HCT116 (cell line): ENCODE measurements around the gene RNF138. TPM values are rescaled to one million over a fixed set of nuclear protein-coding genes. Genes with fewer than 3 reads are reported as not detected.

ENCODE experiments used
- ATAC-seq: fragments of 200-7000 bp; cut with Tn5 transposase; 2 replicates; pipeline ENCODE4 v1.9.1; 2020; ENCODE audit warnings: mild to moderate bottlenecking, moderate library complexity
- BruUV-seq: library from RNA; stranded (reverse); fragments of 400-500 nt; replicated peaks from 2 replicates; lab custom pipeline; 2021; lab: Mats Ljungman, UMichigan
- CTCF ChIA-PET: fragments of 300-600 bp; sonication (Branson Sonifier 250); formaldehyde crosslinking; loops from one replicate; lab custom pipeline; 2021; ENCODE audit warnings: antibody characterized with exemption; lab: Charles Lee
- POLR2A ChIA-PET: fragments of 300-600, 350-600 bp; sonication (Branson Sonifier 250); formaldehyde crosslinking; loops from one replicate; lab custom pipeline; 2021; ENCODE audit warnings: antibody characterized with exemption; lab: Charles Lee
- RAD21 ChIA-PET, 2 experiments: fragments of 300-600 bp; sonication (Branson Sonifier 250); formaldehyde crosslinking; loops; one replicate each; lab custom pipeline; 2023; ENCODE audit warnings: low total read pairs in 2 of 2; ENCODE audit not compliant: uncharacterized antibody in 2 of 2, unreplicated experiment in 2 of 2, low non-redundant PET in 1 of 2; lab: Charles Lee
- DNase-seq: peaks from one replicate; pipeline ENCODE4 v3.0.0-alpha.2; 2010; ENCODE audit warnings: low read depth, low spot score
- H2AFZ ChIP-seq: fragments of 200-600 bp; shearing (Covaris generic), sonication (generic); 2 replicates; pipeline ENCODE4 v1.6.1; 2017; ENCODE audit warnings: low read depth, mixed run types, mixed read lengths, antibody characterized with exemption, low read length; ENCODE audit not compliant: poor library complexity, severe bottlenecking
- H3K27ac ChIP-seq: 2 replicates; pipeline ENCODE4 v1.5.1; 2012; ENCODE audit warnings: low read depth, low read length
- H3K27me3 ChIP-seq: fragments of 200-600 bp; sonication (generic); 2 replicates; pipeline ENCODE4 v1.6.1; 2016; ENCODE audit warnings: mixed run types, low read length, mixed read lengths; ENCODE audit not compliant: insufficient read depth
- H3K36me3 ChIP-seq, 2 experiments: fragments of 200-500 bp in 1 of 2; fragments of 200-600 bp in 1 of 2; sonication (Bioruptor generic) in 1 of 2; sonication (generic) in 1 of 2; 2 replicates each; pipeline versions ENCODE4 v1.5.1 to v1.6.1; 2014 to 2016; ENCODE audit warnings: low read length in 2 of 2, inconsistent platforms in 1 of 2, mixed read lengths in 1 of 2, mixed run types in 1 of 2; ENCODE audit not compliant: insufficient read depth in 2 of 2, control insufficient read depth in 1 of 2
- H3K4me1 ChIP-seq, 2 experiments: fragments of 200-600 bp in 1 of 2; sonication (generic) in 1 of 2; 2 replicates each; pipeline versions ENCODE4 v1.5.1 to v1.6.1; 2012 to 2017; ENCODE audit warnings: low read length in 2 of 2, inconsistent platforms in 1 of 2, mild to moderate bottlenecking in 1 of 2, mixed read lengths in 1 of 2, mixed run types in 1 of 2, moderate library complexity in 1 of 2; ENCODE audit not compliant: insufficient read depth in 2 of 2, control insufficient read depth in 1 of 2
- H3K4me2 ChIP-seq: fragments of 200-600 bp; sonication (generic); 2 replicates; pipeline ENCODE4 v1.6.1; 2017; ENCODE audit warnings: mixed run types, low read length, mixed read lengths
- H3K4me3 ChIP-seq, 2 experiments: fragments of 200-600 bp in 1 of 2; sonication (generic) in 1 of 2; replicated peaks in 1 of 2; 2 replicates each; pipeline ENCODE4 v1.5.1; 2011 to 2016; ENCODE audit warnings: low read length in 2 of 2, control low read depth in 1 of 2, low read depth in 1 of 2, mild to moderate bottlenecking in 1 of 2, mixed read lengths in 1 of 2, mixed run types in 1 of 2
- H3K79me2 ChIP-seq: fragments of 200-600 bp; sonication (generic); 2 replicates; pipeline ENCODE4 v1.6.1; 2017; ENCODE audit warnings: mild to moderate bottlenecking, mixed run types, low read length, moderate library complexity, mixed read lengths; ENCODE audit not compliant: insufficient read depth
- H3K9ac ChIP-seq: fragments of 200-600 bp; sonication (generic); 2 replicates; pipeline ENCODE4 v1.6.1; 2016; ENCODE audit warnings: low read length, mixed read lengths
- H3K9me2 ChIP-seq: fragments of 200-600 bp; sonication (generic), shearing (Covaris generic); 2 replicates; pipeline ENCODE4 v1.6.1; 2017; ENCODE audit warnings: mixed run types, mild to moderate bottlenecking, moderate library complexity; ENCODE audit not compliant: insufficient read depth
- H3K9me3 ChIP-seq, 2 experiments: fragments of 200-500 bp in 1 of 2; fragments of 200-600 bp in 1 of 2; sonication (Bioruptor generic) in 1 of 2; sonication (generic) in 1 of 2; 2 replicates each; pipeline ENCODE4 v1.6.1; 2014 to 2017; ENCODE audit warnings: low read length in 2 of 2, mixed read lengths in 2 of 2, inconsistent platforms in 1 of 2, low read depth in 1 of 2, mild to moderate bottlenecking in 1 of 2, mixed run types in 1 of 2, moderate library complexity in 1 of 2; ENCODE audit not compliant: control insufficient read depth in 1 of 2, insufficient read depth in 1 of 2
- H4K20me1 ChIP-seq: fragments of 200-600 bp; sonication (generic), shearing (Covaris generic); 2 replicates; pipeline ENCODE4 v1.6.1; 2017; ENCODE audit warnings: mixed run types, mild to moderate bottlenecking, moderate library complexity; ENCODE audit not compliant: insufficient read depth
- CBX3 ChIP-seq: IDR thresholded peaks from 2 replicates; pipeline ENCODE4 v1.6.1; 2012; ENCODE audit warnings: low read depth
- EGR1 ChIP-seq: IDR thresholded peaks from 2 replicates; pipeline ENCODE4 v1.6.1; 2012; ENCODE audit warnings: low read depth
- ELF1 ChIP-seq: IDR thresholded peaks from 2 replicates; pipeline ENCODE4 v1.6.1; 2012; ENCODE audit warnings: low read depth, borderline replicate concordance
- EZH2phosphoT487 ChIP-seq: fragments of 200-600 bp; IDR thresholded peaks from 2 replicates; pipeline ENCODE4 v1.6.1; 2018; ENCODE audit warnings: antibody characterized with exemption, borderline replicate concordance
- FOSL1 ChIP-seq: IDR thresholded peaks from 2 replicates; pipeline ENCODE4 v1.6.1; 2012; ENCODE audit warnings: low read depth
- JUND ChIP-seq: IDR thresholded peaks from 2 replicates; pipeline ENCODE4 v1.6.1; 2012
- POLR2A ChIP-seq: IDR thresholded peaks from 2 replicates; pipeline ENCODE4 v1.7.0; 2011; ENCODE audit warnings: borderline replicate concordance; ENCODE audit not compliant: insufficient read depth, insufficient read length; ENCODE audit errors: extremely low read depth
- POLR2AphosphoS5 ChIP-seq: IDR thresholded peaks from 2 replicates; pipeline ENCODE4 v1.6.1; 2011; ENCODE audit warnings: mild to moderate bottlenecking, low read depth, low read length, moderate library complexity
- SIN3A ChIP-seq: IDR thresholded peaks from 2 replicates; pipeline ENCODE4 v1.6.1; 2012; ENCODE audit warnings: low read depth
- SRF ChIP-seq: IDR thresholded peaks from 2 replicates; pipeline ENCODE4 v1.6.1; 2012; ENCODE audit warnings: low read depth
- YY1 ChIP-seq: IDR thresholded peaks from 2 replicates; pipeline ENCODE4 v1.6.1; 2011; ENCODE audit warnings: low read length, low read depth, moderate library complexity, mild to moderate bottlenecking; ENCODE audit not compliant: insufficient replicate concordance; ENCODE audit errors: extremely low read depth
- ZFX ChIP-seq: fragments of 450-650 bp; IDR thresholded peaks from 2 replicates; pipeline ENCODE4 v1.6.1; 2017
- ZNF274 ChIP-seq: fragments of 200-500 bp; sonication (Bioruptor generic); IDR thresholded peaks from 2 replicates; pipeline ENCODE4 v1.6.1; 2014; ENCODE audit warnings: mild to moderate bottlenecking, low read depth, low read length, inconsistent platforms
- intact Hi-C: fragments of 100-400 bp; cut with micrococcal nuclease; formaldehyde crosslinking; loops from 2 replicates; pipeline ENCODE4 v1.10.0; 2022
- total RNA-seq: library from RNA; stranded (reverse); gene quantifications from one replicate; pipeline ENCODE4 v1.2.1, GENCODE V29; 2021; ENCODE audit not compliant: unreplicated experiment
- TF ChIP-seq, protein P1 (sequence below): IDR thresholded peaks from 2 replicates; pipeline ENCODE4 v1.6.1; 2011; ENCODE audit warnings: mild to moderate bottlenecking, low read length, moderate library complexity; ENCODE audit not compliant: insufficient replicate concordance; ENCODE audit errors: extremely low read depth
- TF ChIP-seq, protein P2 (sequence below): IDR thresholded peaks from 2 replicates; pipeline ENCODE4 v1.6.1; 2012
- TF ChIP-seq, protein P3 (sequence below): IDR thresholded peaks from 2 replicates; pipeline ENCODE4 v1.6.1; 2012; ENCODE audit warnings: low read depth

The RNF138 gene
- total RNA-seq, 1 experiment from 2014 or later, result 72.5 TPM

DNA sequence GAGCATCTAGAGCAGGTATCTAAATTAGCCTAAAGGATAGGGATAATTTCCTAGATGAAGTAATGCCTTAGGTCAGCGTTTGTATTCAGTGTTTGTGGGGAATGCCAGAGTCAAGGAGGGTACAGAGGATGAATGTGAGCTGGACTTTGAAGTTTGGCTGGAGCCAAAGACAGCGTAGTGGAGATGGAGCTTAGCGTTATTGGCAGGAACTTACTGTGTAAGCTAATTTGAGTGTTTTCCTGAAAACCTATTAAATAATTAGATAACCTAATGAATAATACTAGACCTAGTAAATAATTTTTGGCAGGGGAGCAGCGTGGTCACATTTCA is 4.2 kb downstream of the RNF138 start:
- ChIA-PET RAD21 (no interaction called here), POLR2A (no interaction called here), CTCF (no interaction called here)
- no peaks in the 10 kb centered on the region for H3K9me2 ChIP-seq
- no peak overlapping the region for H3K4me2 ChIP-seq
- no peak for ATAC-seq
- BruUV-seq, result no TSS peak
- H3K9ac ChIP-seq, result no peak overlapping the region
- H3K79me2 ChIP-seq, result peaks cover 84% of the 10 kb centered on the region
- H3K27ac ChIP-seq, result no peak overlapping the region
- peaks cover 21% of the 10 kb centered on the region; the same call in 1 of the 2 replicates for H4K20me1 ChIP-seq
- DNase-seq, result no peak
- peaks cover 4 to 21% of the 10 kb centered on the region in 2 experiments; a peak in 3 of 4 replicates for H3K36me3 ChIP-seq
- no peaks in the 10 kb centered on the region for H3K9me3 ChIP-seq
- peaks cover 16 to 29% of the 10 kb centered on the region in 2 experiments for H3K4me1 ChIP-seq
- no peak overlapping the region for H2AFZ ChIP-seq
- H3K4me3 ChIP-seq, result no peak overlapping the region
- intact Hi-C loops, result no loop called here
- H3K27me3 ChIP-seq, result no peaks in the 10 kb centered on the region
- TF ChIP-seq, protein P1, sequence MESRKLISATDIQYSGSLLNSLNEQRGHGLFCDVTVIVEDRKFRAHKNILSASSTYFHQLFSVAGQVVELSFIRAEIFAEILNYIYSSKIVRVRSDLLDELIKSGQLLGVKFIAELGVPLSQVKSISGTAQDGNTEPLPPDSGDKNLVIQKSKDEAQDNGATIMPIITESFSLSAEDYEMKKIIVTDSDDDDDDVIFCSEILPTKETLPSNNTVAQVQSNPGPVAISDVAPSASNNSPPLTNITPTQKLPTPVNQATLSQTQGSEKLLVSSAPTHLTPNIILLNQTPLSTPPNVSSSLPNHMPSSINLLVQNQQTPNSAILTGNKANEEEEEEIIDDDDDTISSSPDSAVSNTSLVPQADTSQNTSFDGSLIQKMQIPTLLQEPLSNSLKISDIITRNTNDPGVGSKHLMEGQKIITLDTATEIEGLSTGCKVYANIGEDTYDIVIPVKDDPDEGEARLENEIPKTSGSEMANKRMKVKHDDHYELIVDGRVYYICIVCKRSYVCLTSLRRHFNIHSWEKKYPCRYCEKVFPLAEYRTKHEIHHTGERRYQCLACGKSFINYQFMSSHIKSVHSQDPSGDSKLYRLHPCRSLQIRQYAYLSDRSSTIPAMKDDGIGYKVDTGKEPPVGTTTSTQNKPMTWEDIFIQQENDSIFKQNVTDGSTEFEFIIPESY, result no peak
- TF ChIP-seq SIN3A (no peak), SRF (no peak), POLR2AphosphoS5 (no peak), ZNF274 (no peak), EZH2phosphoT487 (no peak), ELF1 (no peak)

DNA sequence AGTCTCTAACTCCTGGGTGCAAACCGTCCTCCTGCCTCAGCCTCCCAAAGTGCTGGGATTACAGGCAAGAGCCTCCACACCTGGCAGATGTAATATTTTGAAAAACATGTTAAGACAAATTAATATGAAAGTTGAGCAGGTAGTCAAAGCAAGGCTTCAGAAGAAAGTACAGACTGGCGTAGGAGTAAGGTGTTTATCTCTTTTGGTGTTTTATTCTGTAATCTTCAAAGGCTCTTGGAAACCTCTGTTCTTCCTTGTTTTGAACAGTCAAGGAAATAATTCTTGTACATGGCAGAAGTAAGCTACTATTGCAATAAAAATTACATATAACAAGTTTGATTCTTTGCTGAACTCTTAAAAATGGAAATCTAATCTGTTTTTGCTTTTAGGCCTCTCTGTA is 5.3 kb downstream of the RNF138 start:
- no peak for TF ChIP-seq JUND
- TF ChIP-seq EGR1, result no peak
- TF ChIP-seq ZFX, result no peak
- TF ChIP-seq YY1, result no peak
- no peak for TF ChIP-seq POLR2A
- TF ChIP-seq FOSL1, result no peak
- TF ChIP-seq, protein P2, sequence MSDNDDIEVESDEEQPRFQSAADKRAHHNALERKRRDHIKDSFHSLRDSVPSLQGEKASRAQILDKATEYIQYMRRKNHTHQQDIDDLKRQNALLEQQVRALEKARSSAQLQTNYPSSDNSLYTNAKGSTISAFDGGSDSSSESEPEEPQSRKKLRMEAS, result no peak
- TF ChIP-seq, protein P3, sequence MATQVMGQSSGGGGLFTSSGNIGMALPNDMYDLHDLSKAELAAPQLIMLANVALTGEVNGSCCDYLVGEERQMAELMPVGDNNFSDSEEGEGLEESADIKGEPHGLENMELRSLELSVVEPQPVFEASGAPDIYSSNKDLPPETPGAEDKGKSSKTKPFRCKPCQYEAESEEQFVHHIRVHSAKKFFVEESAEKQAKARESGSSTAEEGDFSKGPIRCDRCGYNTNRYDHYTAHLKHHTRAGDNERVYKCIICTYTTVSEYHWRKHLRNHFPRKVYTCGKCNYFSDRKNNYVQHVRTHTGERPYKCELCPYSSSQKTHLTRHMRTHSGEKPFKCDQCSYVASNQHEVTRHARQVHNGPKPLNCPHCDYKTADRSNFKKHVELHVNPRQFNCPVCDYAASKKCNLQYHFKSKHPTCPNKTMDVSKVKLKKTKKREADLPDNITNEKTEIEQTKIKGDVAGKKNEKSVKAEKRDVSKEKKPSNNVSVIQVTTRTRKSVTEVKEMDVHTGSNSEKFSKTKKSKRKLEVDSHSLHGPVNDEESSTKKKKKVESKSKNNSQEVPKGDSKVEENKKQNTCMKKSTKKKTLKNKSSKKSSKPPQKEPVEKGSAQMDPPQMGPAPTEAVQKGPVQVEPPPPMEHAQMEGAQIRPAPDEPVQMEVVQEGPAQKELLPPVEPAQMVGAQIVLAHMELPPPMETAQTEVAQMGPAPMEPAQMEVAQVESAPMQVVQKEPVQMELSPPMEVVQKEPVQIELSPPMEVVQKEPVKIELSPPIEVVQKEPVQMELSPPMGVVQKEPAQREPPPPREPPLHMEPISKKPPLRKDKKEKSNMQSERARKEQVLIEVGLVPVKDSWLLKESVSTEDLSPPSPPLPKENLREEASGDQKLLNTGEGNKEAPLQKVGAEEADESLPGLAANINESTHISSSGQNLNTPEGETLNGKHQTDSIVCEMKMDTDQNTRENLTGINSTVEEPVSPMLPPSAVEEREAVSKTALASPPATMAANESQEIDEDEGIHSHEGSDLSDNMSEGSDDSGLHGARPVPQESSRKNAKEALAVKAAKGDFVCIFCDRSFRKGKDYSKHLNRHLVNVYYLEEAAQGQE, result no peak
- no peak for TF ChIP-seq CBX3
- no peak for TF ChIP-seq SRF
- no peak overlapping the region for H3K27ac ChIP-seq
- ChIA-PET CTCF (no interaction called here), POLR2A (interaction anchor here (0.6 kb wide), 1 partner anchor 459 kb away, joined by 4 read pairs; no protein-coding TSS in a partner anchor), RAD21 (no interaction called here)
- no peaks in the 10 kb centered on the region for H3K27me3 ChIP-seq
- H3K79me2 ChIP-seq, result peaks cover 94% of the 10 kb centered on the region
- no peak overlapping the region for H3K9ac ChIP-seq
- H3K4me3 ChIP-seq, result no peak overlapping the region
- H2AFZ ChIP-seq, result no peak overlapping the region
- ATAC-seq, result no peak
- H3K36me3 ChIP-seq, result peaks cover 4 to 21% of the 10 kb centered on the region in 2 experiments; a peak in 3 of 4 replicates
- intact Hi-C loops, result no loop called here
- no TSS peak for BruUV-seq
- no peak for DNase-seq
- H3K4me2 ChIP-seq, result no peak overlapping the region
- peaks cover 21% of the 10 kb centered on the region; the same call in 1 of the 2 replicates for H4K20me1 ChIP-seq
- H3K9me3 ChIP-seq, result no peaks in the 10 kb centered on the region
- peaks cover 10 to 20% of the 10 kb centered on the region in 2 experiments for H3K4me1 ChIP-seq
- H3K9me2 ChIP-seq, result no peaks in the 10 kb centered on the region
